ENCODE results near the gene LRP3. TPM values are rescaled to one million over a fixed set of nuclear protein-coding genes. Genes with fewer than 3 reads are reported as not detected.

Gene LRP3
- total and polyA plus RNA-seq, 2 of the 13 experiments (the other 11 are each of a cell fraction or from before 2014, with no cell fraction given), result 17.6 to 51.6 TPM

DNA sequence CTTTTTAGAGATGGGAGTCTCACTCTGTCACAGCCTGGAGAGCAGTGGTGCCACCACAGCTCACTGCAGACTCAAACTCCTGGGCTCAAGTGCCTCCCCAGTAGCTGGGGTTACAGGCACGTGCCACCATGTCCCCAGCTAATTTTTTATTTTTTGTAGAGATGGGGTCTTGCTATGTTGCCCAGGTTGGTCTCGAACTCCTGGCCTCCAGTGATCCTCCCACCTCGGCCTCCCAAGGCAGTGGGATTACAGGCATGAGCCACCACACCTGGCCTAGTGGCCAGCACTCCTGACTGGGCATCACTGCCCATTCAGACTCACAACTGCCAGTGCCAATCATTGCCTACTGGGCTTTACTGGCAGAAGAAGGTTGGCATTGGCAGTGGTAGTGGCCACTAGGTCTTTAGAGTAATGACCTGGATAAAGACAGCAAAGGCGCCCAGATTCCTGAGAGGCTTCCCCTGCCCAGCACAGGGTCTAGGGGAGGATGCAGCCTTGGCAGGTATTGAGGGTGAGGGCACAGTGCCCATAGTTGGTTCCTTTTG lies 58.4 kb downstream of the LRP3 start:
- Histone ChIP-seq H3K4me3 (replicated peaks in 1 of 3; ENCODE audit: insufficient read depth in 1 of 3, low read depth in 2 of 3, low read length in 3 of 3) (no peak overlapping the region), H3K4me2 (ENCODE audit: low read depth, low read length) (no peak overlapping the region), H3K79me2 (ENCODE audit: insufficient read depth, low read length) (no peaks in the 10 kb centered on the region), H3K9me3 (ENCODE audit: low read length) (no peaks in the 10 kb centered on the region; the same call in 1 of the 2 replicates), H2AFZ (ENCODE audit: low read length) (no peak overlapping the region), H3K9ac (ENCODE audit: insufficient read depth, low read depth, low read length) (no peak overlapping the region), H3K27ac (ENCODE audit: extremely low read length, insufficient read depth, low read length) (no peak overlapping the region), H3K27me3 (ENCODE audit: control insufficient read depth in 1 of 2, insufficient read depth in 2 of 2, low read length in 2 of 2) (peaks cover 9 to 26% of the 10 kb centered on the region in 2 experiments; a peak in 4 of 5 replicates), H3K4me1 (ENCODE audit: insufficient read depth, low read length) (peaks cover 67% of the 10 kb centered on the region), H3K36me3 (replicated peaks in 1 of 2; ENCODE audit: control insufficient read depth in 1 of 2, insufficient read depth in 2 of 2, low read length in 2 of 2) (no peaks in the 10 kb centered on the region), H4K20me1 (ENCODE audit: insufficient read depth, low read length) (no peaks in the 10 kb centered on the region)
- DNase-seq (ENCODE audit: low spot score), result no peak
- no TSS peak for BruUV-seq (replicated peaks)
- POLR2A ChIA-PET, result no interaction called here
- 58% methylated on average over 4 of the region's 4 CpGs for WGBS (ENCODE audit: low lambda C conversion rate)
- no peak for ATAC-seq
- CTCF ChIA-PET (ENCODE audit: low intra/inter-chr PET ratio, low total read pairs), result no interaction called here
- in situ Hi-C loops (cut with HindIII; ENCODE audit: extremely low pct_ligation_motif_present, low pct_unique_long_range_greater_than_20kb), result no loop called here
- TF ChIP-seq ATF1 (CRISPR knock-in tag; IDR thresholded peaks at IDR 0.05), result no peak
- TF ChIP-seq ZNF550 (CRISPR knock-in tag; IDR thresholded peaks at IDR 0.05; ENCODE audit: borderline replicate concordance), result no peak
- no peak for TF ChIP-seq ZNF816 (CRISPR knock-in tag; IDR thresholded peaks at IDR 0.05; ENCODE audit: borderline replicate concordance)
- no peak for TF ChIP-seq NR2F6 (IDR thresholded peaks at IDR 0.05)
- TF ChIP-seq NR2F6 (CRISPR knock-in tag; IDR thresholded peaks at IDR 0.05), result no peak
- no peak for TF ChIP-seq ZNF747 (CRISPR knock-in tag; IDR thresholded peaks at IDR 0.05; ENCODE audit: borderline replicate concordance)
- TF ChIP-seq ZNF121 (CRISPR knock-in tag; IDR thresholded peaks at IDR 0.05), result peak; percentile 33; the same call in 1 of the 2 replicates
- intact Hi-C loops (cut with micrococcal nuclease; ENCODE audit: unreplicated experiment), result no loop called here
- no peak for FAIRE-seq

DNA sequence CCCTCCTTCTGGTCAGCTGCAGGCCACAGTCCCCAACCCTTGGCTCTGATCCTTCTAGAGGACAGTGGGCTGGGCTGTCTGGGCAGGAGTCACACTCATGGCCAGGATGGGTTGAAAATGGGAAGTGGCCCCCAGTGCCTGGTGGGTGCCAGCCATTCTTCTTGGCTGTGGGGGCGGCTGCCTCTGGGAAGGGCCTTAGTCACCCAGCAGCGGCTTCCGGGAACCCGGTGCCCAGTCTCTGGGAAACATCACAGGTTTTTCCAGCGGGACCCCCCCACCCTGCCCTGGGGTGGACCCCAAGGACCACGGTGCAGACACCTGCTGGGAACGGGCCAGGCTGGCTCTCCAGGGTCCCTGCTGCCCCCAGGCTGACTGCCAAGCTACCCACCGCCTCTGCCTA lies 58.8 kb downstream of the LRP3 start:
- peaks cover 63% of the 10 kb centered on the region for H3K4me1 ChIP-seq (ENCODE audit: insufficient read depth, low read length)
- H3K4me2 ChIP-seq (ENCODE audit: low read depth, low read length), result no peak overlapping the region
- H3K4me3 ChIP-seq (replicated peaks in 1 of 3; ENCODE audit: insufficient read depth in 1 of 3, low read depth in 2 of 3, low read length in 3 of 3), result no peak overlapping the region
- H3K79me2 ChIP-seq (ENCODE audit: insufficient read depth, low read length), result no peaks in the 10 kb centered on the region
- peaks cover 9 to 26% of the 10 kb centered on the region in 2 experiments; a peak in 4 of 5 replicates for H3K27me3 ChIP-seq (ENCODE audit: control insufficient read depth in 1 of 2, insufficient read depth in 2 of 2, low read length in 2 of 2)
- no peak overlapping the region for H3K9ac ChIP-seq (ENCODE audit: insufficient read depth, low read depth, low read length)
- H3K27ac ChIP-seq (ENCODE audit: extremely low read length, insufficient read depth, low read length), result no peak overlapping the region
- no peak for DNase-seq (ENCODE audit: low spot score)
- BruUV-seq (replicated peaks), result no TSS peak
- ChIA-PET POLR2A (interaction anchor here (1.5 kb wide), 1 partner anchor 22 kb away, joined by 5 read pairs; no protein-coding TSS in a partner anchor), CTCF (ENCODE audit: low intra/inter-chr PET ratio, low total read pairs) (no interaction called here)
- no peaks in the 10 kb centered on the region for H4K20me1 ChIP-seq (ENCODE audit: insufficient read depth, low read length)
- H3K9me3 ChIP-seq (ENCODE audit: low read length), result peaks cover 4% of the 10 kb centered on the region
- intact Hi-C loops (cut with micrococcal nuclease; ENCODE audit: unreplicated experiment), result no loop called here
- no peak overlapping the region for H2AFZ ChIP-seq (ENCODE audit: low read length)
- in situ Hi-C loops (cut with HindIII; ENCODE audit: extremely low pct_ligation_motif_present, low pct_unique_long_range_greater_than_20kb), result no loop called here
- ATAC-seq, result no peak
- TF ChIP-seq ATM (IDR thresholded peaks at IDR 0.05; ENCODE audit: borderline replicate concordance), result no peak
- no peak for TF ChIP-seq ZGPAT (CRISPR knock-in tag; IDR thresholded peaks at IDR 0.05)
- no peaks in the 10 kb centered on the region for H3K36me3 ChIP-seq (replicated peaks in 1 of 2; ENCODE audit: control insufficient read depth in 1 of 2, insufficient read depth in 2 of 2, low read length in 2 of 2)
- no CpG with 5 or more reads among the region's 8 CpGs for WGBS (ENCODE audit: low lambda C conversion rate)
- FAIRE-seq, result no peak
